Spleen (tissue), 11 donors: ENCODE results near the gene UBASH3B. TPM values are rescaled to one million over a fixed set of nuclear protein-coding genes. Genes with fewer than 3 reads are reported as not detected.

Source experiments
- DNase-seq: peaks from one replicate; pipeline ENCODE4 v3.0.0-alpha.2; 2020
- H3K27ac ChIP-seq, 8 donors: fragments of 200-600 bp; sonication (generic) in 7 of 8; 1 replicate in 4 of 8; 2 replicates in 4 of 8; pipeline versions ENCODE4 v1.5.0 to v1.8.0; 2016 to 2021; ENCODE audit warnings: inconsistent platforms in 4 of 8, mild to moderate bottlenecking in 4 of 8, moderate library complexity in 1 of 8
- H3K27me3 ChIP-seq, 7 donors: fragments of 200-600 bp; sonication (generic) in 6 of 7; replicated peaks in 1 of 7; 1 replicate in 4 of 7; 2 replicates in 3 of 7; pipeline versions ENCODE4 v1.5.0 to v1.8.0; 2016 to 2021; ENCODE audit warnings: inconsistent platforms in 3 of 7, mild to moderate bottlenecking in 1 of 7
- H3K36me3 ChIP-seq, 6 donors: fragments of 200-600 bp; sonication (generic) in 5 of 6; 1 replicate in 4 of 6; 2 replicates in 2 of 6; pipeline versions ENCODE4 v1.5.0 to v1.8.0; 2016 to 2021; ENCODE audit warnings: inconsistent platforms in 2 of 6
- H3K4me1 ChIP-seq, 6 donors: fragments of 200-600 bp; sonication (generic) in 5 of 6; 1 replicate in 3 of 6; 2 replicates in 3 of 6; pipeline versions ENCODE4 v1.5.0 to v1.8.0; 2016 to 2021; ENCODE audit warnings: inconsistent platforms in 3 of 6
- H3K4me3 ChIP-seq, 8 donors: fragments of 200-600 bp; sonication (generic) in 7 of 8; 1 replicate in 4 of 8; 2 replicates in 4 of 8; pipeline versions ENCODE4 v1.5.0 to v1.8.0; 2016 to 2021; ENCODE audit warnings: inconsistent platforms in 4 of 8, mild to moderate bottlenecking in 4 of 8, moderate library complexity in 2 of 8
- H3K9me3 ChIP-seq, 8 donors: fragments of 200-600 bp; sonication (generic) in 7 of 8; 1 replicate in 4 of 8; 2 replicates in 4 of 8; pipeline versions ENCODE4 v1.5.0 to v1.8.0; 2016 to 2021; ENCODE audit warnings: inconsistent platforms in 4 of 8
- CTCF ChIP-seq, 11 experiments: fragments of 200-600 bp in 7 of 11; fragments of 450-650 bp in 4 of 11; sonication (generic) in 4 of 11; IDR thresholded peaks in 8 of 11; conservative IDR thresholded peaks in 3 of 11; 1 replicate in 7 of 11; 2 replicates in 4 of 11; pipeline versions ENCODE4 v1.4.0 to v1.8.0; 2016 to 2021; ENCODE audit warnings: antibody characterized with exemption in 11 of 11, inconsistent platforms in 4 of 11, mild to moderate bottlenecking in 1 of 11
- POLR2A ChIP-seq, 3 donors: fragments of 450-650 bp; IDR thresholded peaks; one replicate each; pipeline ENCODE4 v1.5.1; 2017; ENCODE audit warnings: antibody characterized with exemption in 3 of 3, mild to moderate bottlenecking in 1 of 3
- POLR2AphosphoS5 ChIP-seq, 3 donors: sonication (generic); formaldehyde crosslinking; IDR thresholded peaks; one replicate each; pipeline ENCODE4 v1.5.1; 2017; ENCODE audit warnings: antibody characterized with exemption in 3 of 3
- WGBS, 5 donors: extraction: QIAGEN DNeasy Blood & Tissue Kit in 3 of 5; methylation state at CpG; one replicate each; pipeline versions ENCODE4 v1.1.5 to v1.1.7; 2013 to 2018; 5-methylcytosine and 5-hydroxymethylcytosine counted together
- intact Hi-C: fragments of 100-400 bp; cut with DNase I; formaldehyde crosslinking; loops from one replicate; pipeline ENCODE4 v1.15.0; 2023; ENCODE audit warnings: low total_unique reads
- polyA plus RNA-seq, 3 donors: library from polyadenylated mRNA; stranded (reverse); fragments of 200-250 nt; gene quantifications; one replicate each; pipeline ENCODE4 v1.2.1, GENCODE V29; 2013
- total RNA-seq, 7 donors: library from RNA; depleted of rRNA in 3 of 7; stranded (reverse); fragments of >200 nt in 3 of 7; fragmentation: NEBNext Ultra II Directional in 4 of 7; extraction: Animal tissue kit (Norgen Biotek cat#: 25700) in 4 of 7; gene quantifications; one replicate each; pipeline versions ENCODE4 v1.1.0 to v1.2.1, GENCODE V29; 2016 to 2021
- donor health status: healthy with polysubstance abuse.
- donor health status: DM: no; HTN: no; CAD: no; lungs with moderate emphysema.
- donor health status: DM: no; HTN: no; CAD: no.
- donor health status: Bipolar disorder and iron deficiency.
- donor health status: healthy.
- donor health status: DM: no; HTN: no; CAD: no.
- donor health status: DM: yes; HTN: yes; CAD: no.

The UBASH3B gene
- total and polyA plus RNA-seq, 10 donors: 4.4 to 190 (median 77.9) TPM

DNA sequence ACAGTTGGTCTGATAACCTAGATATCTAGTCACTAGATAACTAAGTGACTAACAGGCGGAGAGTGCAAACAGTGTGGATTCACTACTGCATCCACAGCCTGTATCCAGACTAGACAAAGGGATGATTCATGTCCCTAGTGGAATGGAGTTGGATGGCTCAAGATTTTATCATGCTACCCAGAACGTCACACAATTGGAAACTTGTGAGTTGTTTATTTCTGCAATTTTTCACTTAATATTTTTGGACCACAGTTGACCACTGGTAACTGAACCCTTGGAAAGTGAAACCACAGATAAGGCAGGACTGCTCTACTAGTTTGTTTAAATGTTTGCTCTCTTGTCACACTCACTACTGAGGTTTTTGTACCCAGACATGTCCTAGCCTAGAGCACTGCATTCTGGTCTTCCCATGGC lies 76.0 kb downstream of the UBASH3B start:
- H3K36me3 ChIP-seq: no peaks in the 10 kb centered on the region
- H3K4me1 ChIP-seq: peaks cover 52 to 98% (median 78%) of the 10 kb centered on the region in 6 donors
- H3K4me3 ChIP-seq: no peak overlapping the region
- H3K27me3 ChIP-seq: no peaks in the 10 kb centered on the region
- H3K27ac ChIP-seq: peak overlapping the region in 4 of 8 donors; percentile 72 to 83 (median 77)
- 82 to 95% (median 89%) methylated on average over 2 of the region's 2 CpGs for WGBS, 5 donors
- no peaks in the 10 kb centered on the region for H3K9me3 ChIP-seq
- TF ChIP-seq POLR2A (IDR thresholded peaks at IDR 0.05): no peak
- no peak for TF ChIP-seq CTCF (IDR thresholded peaks at IDR 0.05 in 8 of 11, conservative IDR thresholded peaks at IDR 0.05 in 3 of 11)
- no peak for TF ChIP-seq POLR2AphosphoS5 (IDR thresholded peaks at IDR 0.05)
- no peak for DNase-seq
- intact Hi-C loops: no loop called here

DNA sequence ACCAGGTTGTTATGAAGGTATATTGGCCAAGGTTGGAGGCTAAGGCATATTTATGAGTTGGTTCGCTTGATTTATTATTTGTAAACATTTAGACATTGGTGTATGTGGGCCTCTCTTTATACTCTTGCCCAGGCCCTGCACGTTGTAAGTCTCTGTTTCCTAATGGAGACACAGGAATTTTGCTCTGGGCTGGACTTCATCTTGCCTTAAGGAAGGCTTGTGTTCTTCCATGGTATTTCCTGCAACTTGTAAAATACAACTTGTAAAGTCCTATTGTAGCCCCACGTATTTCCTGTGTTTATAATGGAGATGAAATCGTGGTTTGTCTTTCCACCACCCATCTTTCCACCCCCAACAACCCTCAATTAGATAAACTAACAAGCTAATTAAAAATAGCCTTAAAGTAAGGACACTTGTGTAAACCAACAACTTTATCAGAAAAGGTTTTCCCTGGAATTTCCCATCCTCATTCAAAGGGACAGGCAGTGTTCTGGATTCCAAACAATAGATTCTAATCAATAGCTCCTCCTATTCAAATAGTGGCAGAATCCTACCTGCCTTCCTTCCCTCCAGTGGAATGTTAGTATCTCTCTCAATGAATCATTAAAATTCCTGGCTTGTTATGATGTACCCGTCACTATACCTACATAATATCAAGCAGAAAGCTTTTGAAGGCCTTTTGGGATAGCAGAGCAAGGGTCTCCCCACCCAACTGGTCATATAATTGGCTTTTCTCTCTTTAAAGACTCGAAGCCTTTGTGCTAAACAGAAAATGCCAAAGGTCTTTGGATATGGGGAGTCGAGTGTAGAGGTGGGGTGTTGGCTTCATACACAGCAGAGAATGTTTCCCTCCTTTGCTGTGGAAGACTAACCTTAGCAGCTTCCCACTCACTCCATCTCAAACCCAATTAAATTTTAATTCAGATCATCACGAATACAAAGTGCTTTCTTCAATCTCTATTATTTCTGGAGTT lies 77.1 kb downstream of the UBASH3B start:
- H3K4me3 ChIP-seq: no peak overlapping the region
- H3K27me3 ChIP-seq: no peaks in the 10 kb centered on the region
- intact Hi-C loops: no loop called here
- H3K36me3 ChIP-seq: no peaks in the 10 kb centered on the region
- H3K27ac ChIP-seq: peak overlapping the region in 7 of 8 donors; percentile 16 to 83 (median 72)
- 69 to 78% (median 75%) methylated on average over 8 of the region's 8 CpGs for WGBS, 5 donors
- TF ChIP-seq POLR2AphosphoS5 (IDR thresholded peaks at IDR 0.05): no peak
- TF ChIP-seq POLR2A (IDR thresholded peaks at IDR 0.05): no peak
- TF ChIP-seq CTCF (IDR thresholded peaks at IDR 0.05 in 8 of 11, conservative IDR thresholded peaks at IDR 0.05 in 3 of 11): no peak
- DNase-seq: no peak
- H3K9me3 ChIP-seq: no peaks in the 10 kb centered on the region
- H3K4me1 ChIP-seq: peaks cover 41 to 98% (median 75%) of the 10 kb centered on the region in 6 donors

DNA sequence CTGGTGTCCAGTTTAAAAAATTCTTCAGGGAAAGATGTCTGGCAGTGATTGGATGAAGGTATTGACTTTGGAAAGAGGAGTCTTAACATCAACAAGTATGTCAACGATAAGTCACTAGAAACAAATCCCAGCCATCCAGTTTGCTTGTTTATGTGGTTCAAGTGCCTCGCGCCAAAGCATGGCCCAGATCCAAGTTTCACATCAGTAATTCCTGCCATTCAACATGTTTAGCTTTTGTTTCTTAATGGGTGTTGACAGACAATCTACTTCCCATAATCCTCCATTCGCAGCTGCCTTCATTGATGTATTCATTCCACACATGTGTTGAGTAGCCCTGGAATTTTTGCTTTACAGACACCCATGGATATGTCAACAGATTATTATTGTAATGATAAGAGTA lies 77.8 kb downstream of the UBASH3B start:
- Histone ChIP-seq H3K27me3 (no peaks in the 10 kb centered on the region), H3K27ac (peak overlapping the region; percentile 16 to 83 (median 71))
- TF ChIP-seq POLR2AphosphoS5 (IDR thresholded peaks at IDR 0.05) (peak in 1 of 3 donors; percentile 51), CTCF (IDR thresholded peaks at IDR 0.05 in 8 of 11, conservative IDR thresholded peaks at IDR 0.05 in 3 of 11) (no peak), POLR2A (IDR thresholded peaks at IDR 0.05) (no peak)

GRCh38 chr11:122734848-122735496 lies 79.5 kb downstream of the UBASH3B start:
- Histone ChIP-seq H3K4me3 (no peak overlapping the region), H3K27me3 (no peaks in the 10 kb centered on the region), H3K4me1 (peaks cover 41 to 100% (median 68%) of the 10 kb centered on the region in 6 donors), H3K27ac (peak overlapping the region; percentile 16 to 83 (median 71)), H3K36me3 (no peaks in the 10 kb centered on the region), H3K9me3 (no peaks in the 10 kb centered on the region)
- intact Hi-C loops: no loop called here
- WGBS, 5 donors: 22 to 36% (median 30%) methylated on average over 3 of the region's 3 CpGs
- DNase-seq: no peak
- no peak for TF ChIP-seq POLR2AphosphoS5 (IDR thresholded peaks at IDR 0.05)

More for the DNA sequence above, 77.8 kb downstream of the UBASH3B start:
- Histone ChIP-seq H3K4me1 (peaks cover 38 to 98% (median 74%) of the 10 kb centered on the region in 6 donors), H3K4me3 (no peak overlapping the region), H3K36me3 (no peaks in the 10 kb centered on the region), H3K9me3 (no peaks in the 10 kb centered on the region)
- no peak for DNase-seq
- 49 to 64% (median 59%) methylated on average over 4 of the region's 4 CpGs for WGBS, 5 donors
- intact Hi-C loops: no loop called here
